GM12878 (cell line): ENCODE results near the gene RO60.

Experiments used
- BCL3 ChIP-seq: IDR thresholded peaks from 2 replicates; pipeline ENCODE4 v1.6.1; 2011; ENCODE audit warnings: borderline replicate concordance, low read depth, mild to moderate bottlenecking, moderate library complexity, low read length; ENCODE audit not compliant: insufficient read depth, poor library complexity, severe bottlenecking
- CEBPB ChIP-seq, 2 experiments: fragments of 150-350 bp in 1 of 2; IDR thresholded peaks; 2 replicates each; pipeline ENCODE4 v1.6.1; 2012 to 2014; ENCODE audit warnings: low read depth in 2 of 2, low read length in 2 of 2, borderline replicate concordance in 1 of 2, inconsistent platforms in 1 of 2
- CTCF ChIP-seq, 3 experiments: IDR thresholded peaks in 2 of 3; conservative IDR thresholded peaks in 1 of 3; 2 replicates each; pipeline ENCODE4 v1.5.1; 2011; ENCODE audit warnings: low read depth in 3 of 3, low read length in 3 of 3, mild to moderate bottlenecking in 3 of 3, control low read depth in 2 of 3, moderate library complexity in 2 of 3, inconsistent platforms in 1 of 3, mixed read lengths in 1 of 3; ENCODE audit not compliant: control insufficient read depth in 2 of 3, insufficient read depth in 1 of 3; ENCODE audit errors: extremely low read depth in 1 of 3
- DPF2 ChIP-seq: fragments of 450-650 bp; IDR thresholded peaks from 2 replicates; pipeline ENCODE4 v1.6.1; 2017; ENCODE audit warnings: mild to moderate bottlenecking
- NR2C2 ChIP-seq: IDR thresholded peaks from 2 replicates; pipeline ENCODE4 v1.6.1; 2011; ENCODE audit warnings: borderline replicate concordance, low read depth; ENCODE audit not compliant: control insufficient read depth, insufficient read length
- POLR2A ChIP-seq: IDR thresholded peaks from 2 replicates; pipeline ENCODE4 v1.6.1; 2011; ENCODE audit warnings: low read depth, mild to moderate bottlenecking, low read length
- RAD51 ChIP-seq: fragments of 450-650 bp; IDR thresholded peaks from 2 replicates; pipeline ENCODE4 v1.6.1; 2016; ENCODE audit warnings: moderate library complexity, mild to moderate bottlenecking, inconsistent platforms
- REST ChIP-seq: IDR thresholded peaks from 2 replicates; pipeline ENCODE4 v1.6.1; 2012; ENCODE audit warnings: mild to moderate bottlenecking, low read depth, low read length
- TCF12 ChIP-seq: IDR thresholded peaks from 2 replicates; pipeline ENCODE4 v1.6.1; 2011; ENCODE audit warnings: low read depth, mild to moderate bottlenecking, low read length
- USF1 ChIP-seq: IDR thresholded peaks from 2 replicates; pipeline ENCODE4 v1.6.1; 2011; ENCODE audit warnings: borderline replicate concordance, low read depth, mild to moderate bottlenecking, moderate library complexity, mixed read lengths, low read length; ENCODE audit not compliant: insufficient read depth; ENCODE audit errors: extremely low read length
- TF ChIP-seq, protein P1 (sequence below): IDR thresholded peaks from 2 replicates; pipeline ENCODE4 v1.6.1; 2012; ENCODE audit warnings: low read depth, low read length, improper control_type of control experiment

DNA sequence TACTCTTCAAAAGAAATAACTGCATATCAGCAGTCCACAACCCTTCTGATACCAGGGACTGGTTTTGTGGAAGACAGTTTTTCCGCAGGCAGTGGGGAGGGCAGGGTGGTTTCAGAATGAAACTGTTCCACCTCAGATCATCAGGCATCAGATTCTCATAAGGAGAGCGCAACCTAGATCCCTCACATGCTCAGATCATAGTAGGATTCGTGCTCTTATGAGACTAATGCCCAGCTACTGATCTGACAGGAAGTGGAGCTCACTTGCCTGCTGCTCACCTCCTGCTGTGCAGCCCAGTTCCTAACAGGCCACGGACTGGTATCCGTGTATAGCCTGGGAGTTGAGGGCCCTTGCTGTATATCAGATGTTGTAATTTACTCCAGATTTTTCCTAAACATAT is 11.5 kb downstream of the RO60 start:
- no peak for TF ChIP-seq REST
- TF ChIP-seq CTCF (IDR thresholded peaks at IDR 0.05 in 2 of 3, conservative IDR thresholded peaks at IDR 0.05 in 1 of 3; ENCODE audit: control insufficient read depth in 2 of 3, extremely low read depth in 1 of 3, insufficient read depth in 1 of 3, low read depth in 3 of 3, low read length in 3 of 3) = no peak
- no peak for TF ChIP-seq RAD51
- no peak for TF ChIP-seq POLR2A
- TF ChIP-seq NR2C2 = no peak
- no peak for TF ChIP-seq BCL3
- no peak for TF ChIP-seq TCF12
- no peak for TF ChIP-seq CEBPB (IDR thresholded peaks at IDR 0.05; ENCODE audit: borderline replicate concordance in 1 of 2, low read depth in 2 of 2, low read length in 2 of 2)
- TF ChIP-seq, protein P1, sequence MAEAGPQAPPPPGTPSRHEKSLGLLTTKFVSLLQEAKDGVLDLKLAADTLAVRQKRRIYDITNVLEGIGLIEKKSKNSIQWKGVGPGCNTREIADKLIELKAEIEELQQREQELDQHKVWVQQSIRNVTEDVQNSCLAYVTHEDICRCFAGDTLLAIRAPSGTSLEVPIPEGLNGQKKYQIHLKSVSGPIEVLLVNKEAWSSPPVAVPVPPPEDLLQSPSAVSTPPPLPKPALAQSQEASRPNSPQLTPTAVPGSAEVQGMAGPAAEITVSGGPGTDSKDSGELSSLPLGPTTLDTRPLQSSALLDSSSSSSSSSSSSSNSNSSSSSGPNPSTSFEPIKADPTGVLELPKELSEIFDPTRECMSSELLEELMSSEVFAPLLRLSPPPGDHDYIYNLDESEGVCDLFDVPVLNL = no peak
- no peak for TF ChIP-seq DPF2
- no peak for TF ChIP-seq USF1
